Measurements from ENCODE around the gene POLDIP3.
A peak's percentile ranks its signal among the peaks of the same experiment; 100 is the strongest.

POLDIP3 gene

GRCh38 chr22:42648017-42648367 is 33.3 kb upstream of the POLDIP3 start:
- Histone ChIP-seq H3K4me1 (ENCODE audit: control insufficient read depth, insufficient read depth, low read length, unreplicated experiment) (peaks cover 45% of the 10 kb centered on the region), H3K27me3 (ENCODE audit: insufficient read depth, low read length) (no peaks in the 10 kb centered on the region), H3K79me2 (ENCODE audit: control insufficient read depth, insufficient read depth, low read length, unreplicated experiment) (peaks cover 56% of the 10 kb centered on the region), H3K36me3 (ENCODE audit: insufficient read depth, low read length) (no peaks in the 10 kb centered on the region), H3K27ac (ENCODE audit: low read depth, low read length) (peak overlapping the region; percentile 64; the same call in 1 of the 2 replicates), H3K4me3 (ENCODE audit: low read depth, low read length) (peak overlapping the region; percentile 96), H2AFZ (ENCODE audit: low read length, unreplicated experiment) (no peak overlapping the region)

- H3K4me3 ChIP-seq (ENCODE audit: low read depth, low read length): peak overlapping the region; percentile 40; the same call in 1 of the 2 replicates
- no peaks in the 10 kb centered on the region for H3K36me3 ChIP-seq (ENCODE audit: insufficient read depth, low read length)
- peaks cover 49% of the 10 kb centered on the region for H3K4me1 ChIP-seq (ENCODE audit: control insufficient read depth, insufficient read depth, low read length, unreplicated experiment)
- no peaks in the 10 kb centered on the region for H3K27me3 ChIP-seq (ENCODE audit: insufficient read depth, low read length)
- no peak overlapping the region; the same call in 1 of the 2 replicates for H3K27ac ChIP-seq (ENCODE audit: low read depth, low read length)
- no peak overlapping the region for H2AFZ ChIP-seq (ENCODE audit: low read length, unreplicated experiment)
- H3K79me2 ChIP-seq (ENCODE audit: control insufficient read depth, insufficient read depth, low read length, unreplicated experiment): peaks cover 62% of the 10 kb centered on the region
Measured at GRCh38 chr22:42646569-42647525, 32.2 kb upstream of the POLDIP3 start.

GRCh38 chr22:42645938-42646568 is 31.4 kb upstream of the POLDIP3 start:
- no peaks in the 10 kb centered on the region for H3K27me3 ChIP-seq (ENCODE audit: insufficient read depth, low read length)
- H2AFZ ChIP-seq (ENCODE audit: low read length, unreplicated experiment): no peak overlapping the region
- no peaks in the 10 kb centered on the region for H3K36me3 ChIP-seq (ENCODE audit: insufficient read depth, low read length)
- no peak overlapping the region for H3K4me3 ChIP-seq (ENCODE audit: low read depth, low read length)
- peak overlapping the region; percentile 83; the same call in 1 of the 2 replicates for H3K27ac ChIP-seq (ENCODE audit: low read depth, low read length)
- peaks cover 49% of the 10 kb centered on the region for H3K4me1 ChIP-seq (ENCODE audit: control insufficient read depth, insufficient read depth, low read length, unreplicated experiment)
- peaks cover 66% of the 10 kb centered on the region for H3K79me2 ChIP-seq (ENCODE audit: control insufficient read depth, insufficient read depth, low read length, unreplicated experiment)

GRCh38 chr22:42645341-42645937 is 30.8 kb upstream of the POLDIP3 start:
- Histone ChIP-seq H3K36me3 (ENCODE audit: insufficient read depth, low read length) (no peaks in the 10 kb centered on the region), H3K27ac (ENCODE audit: low read depth, low read length) (peak overlapping the region; percentile 83), H2AFZ (ENCODE audit: low read length, unreplicated experiment) (no peak overlapping the region), H3K4me1 (ENCODE audit: control insufficient read depth, insufficient read depth, low read length, unreplicated experiment) (peaks cover 49% of the 10 kb centered on the region), H3K79me2 (ENCODE audit: control insufficient read depth, insufficient read depth, low read length, unreplicated experiment) (peaks cover 70% of the 10 kb centered on the region), H3K27me3 (ENCODE audit: insufficient read depth, low read length) (no peaks in the 10 kb centered on the region), H3K4me3 (ENCODE audit: low read depth, low read length) (peak overlapping the region; percentile 42)

- peak overlapping the region; percentile 83 for H3K27ac ChIP-seq (ENCODE audit: low read depth, low read length)
- H3K27me3 ChIP-seq (ENCODE audit: insufficient read depth, low read length): no peaks in the 10 kb centered on the region
- H3K4me1 ChIP-seq (ENCODE audit: control insufficient read depth, insufficient read depth, low read length, unreplicated experiment): peaks cover 52% of the 10 kb centered on the region
- H3K4me3 ChIP-seq (ENCODE audit: low read depth, low read length): peak overlapping the region; percentile 42
- no peaks in the 10 kb centered on the region for H3K36me3 ChIP-seq (ENCODE audit: insufficient read depth, low read length)
- peaks cover 75% of the 10 kb centered on the region for H3K79me2 ChIP-seq (ENCODE audit: control insufficient read depth, insufficient read depth, low read length, unreplicated experiment)
- no peak overlapping the region for H2AFZ ChIP-seq (ENCODE audit: low read length, unreplicated experiment)
Measured at GRCh38 chr22:42644422-42645340, 30.0 kb upstream of the POLDIP3 start.

- peaks cover 54% of the 10 kb centered on the region for H3K4me1 ChIP-seq (ENCODE audit: control insufficient read depth, insufficient read depth, low read length, unreplicated experiment)
- H3K79me2 ChIP-seq (ENCODE audit: control insufficient read depth, insufficient read depth, low read length, unreplicated experiment): peaks cover 77% of the 10 kb centered on the region
- H2AFZ ChIP-seq (ENCODE audit: low read length, unreplicated experiment): no peak overlapping the region
- H3K4me3 ChIP-seq (ENCODE audit: low read depth, low read length): peak overlapping the region; percentile 42
- peak overlapping the region; percentile 83 for H3K27ac ChIP-seq (ENCODE audit: low read depth, low read length)
- H3K36me3 ChIP-seq (ENCODE audit: insufficient read depth, low read length): no peaks in the 10 kb centered on the region
- no peaks in the 10 kb centered on the region for H3K27me3 ChIP-seq (ENCODE audit: insufficient read depth, low read length)
Measured at GRCh38 chr22:42643634-42644421, 29.1 kb upstream of the POLDIP3 start.

GRCh38 chr22:42642806-42643633 is 28.3 kb upstream of the POLDIP3 start:
- peaks cover 53% of the 10 kb centered on the region for H3K4me1 ChIP-seq (ENCODE audit: control insufficient read depth, insufficient read depth, low read length, unreplicated experiment)
- peaks cover 74% of the 10 kb centered on the region for H3K79me2 ChIP-seq (ENCODE audit: control insufficient read depth, insufficient read depth, low read length, unreplicated experiment)
- H3K36me3 ChIP-seq (ENCODE audit: insufficient read depth, low read length): no peaks in the 10 kb centered on the region
- no peak overlapping the region for H2AFZ ChIP-seq (ENCODE audit: low read length, unreplicated experiment)
- peak overlapping the region; percentile 43 for H3K27ac ChIP-seq (ENCODE audit: low read depth, low read length)
- H3K4me3 ChIP-seq (ENCODE audit: low read depth, low read length): no peak overlapping the region
- H3K27me3 ChIP-seq (ENCODE audit: insufficient read depth, low read length): no peaks in the 10 kb centered on the region

- peaks cover 45% of the 10 kb centered on the region for H3K4me1 ChIP-seq (ENCODE audit: control insufficient read depth, insufficient read depth, low read length, unreplicated experiment)
- peak overlapping the region; percentile 43; the same call in 1 of the 2 replicates for H3K27ac ChIP-seq (ENCODE audit: low read depth, low read length)
- no peaks in the 10 kb centered on the region for H3K36me3 ChIP-seq (ENCODE audit: insufficient read depth, low read length)
- peaks cover 72% of the 10 kb centered on the region for H3K79me2 ChIP-seq (ENCODE audit: control insufficient read depth, insufficient read depth, low read length, unreplicated experiment)
- H3K4me3 ChIP-seq (ENCODE audit: low read depth, low read length): no peak overlapping the region
- H2AFZ ChIP-seq (ENCODE audit: low read length, unreplicated experiment): no peak overlapping the region
- H3K27me3 ChIP-seq (ENCODE audit: insufficient read depth, low read length): no peaks in the 10 kb centered on the region
Measured at GRCh38 chr22:42641801-42642413, 27.2 kb upstream of the POLDIP3 start.
